IMR-90 (cell line): ENCODE data around the gene UBA52. TPM values are rescaled to one million over a fixed set of nuclear protein-coding genes. Genes with fewer than 3 reads are reported as not detected.

Source experiments
- ATAC-seq: fragments of 200-7000 bp; cut with Tn5 transposase; 2 replicates; pipeline ENCODE4 v1.9.1; 2020; ENCODE audit warnings: low read depth, mild to moderate bottlenecking, moderate library complexity
- BruUV-seq: library from RNA; stranded (reverse); fragments of 400-500 nt; replicated peaks from 2 replicates; lab custom pipeline; 2021; lab: Mats Ljungman, UMichigan
- CTCF ChIA-PET: fragments of 300-600 bp; formaldehyde crosslinking; extraction: SDS; loops from one replicate; lab custom pipeline; 2021; ENCODE audit warnings: antibody characterized with exemption; lab: Yijun Ruan, JAX
- POLR2A ChIA-PET: fragments of 300-600 bp; sonication (Branson Sonifier 250); formaldehyde crosslinking; loops from one replicate; lab custom pipeline; 2022; ENCODE audit warnings: antibody characterized with exemption; ENCODE audit not compliant: unreplicated experiment; lab: Charles Lee
- DNase-seq: peaks from one replicate; pipeline ENCODE4 v3.0.0; 2013
- H2AFZ ChIP-seq: replicated peaks from 2 replicates; pipeline ENCODE3; 2013; ENCODE audit warnings: low read length, mild to moderate bottlenecking; ENCODE audit not compliant: poor library complexity
- H2AK5ac ChIP-seq: 2 replicates; pipeline ENCODE4 v1.6.1; 2013; ENCODE audit warnings: low read depth, low read length, inconsistent platforms
- H2AK9ac ChIP-seq: replicated peaks from 2 replicates; pipeline ENCODE3; 2013; ENCODE audit warnings: mild to moderate bottlenecking, low read depth, low read length, moderate library complexity; ENCODE audit not compliant: poor library complexity
- H2BK120ac ChIP-seq: 2 replicates; pipeline ENCODE4 v1.6.1; 2013; ENCODE audit warnings: low read depth, low read length, inconsistent platforms
- H2BK15ac ChIP-seq: 3 replicates; pipeline ENCODE4 v1.6.1; 2013; ENCODE audit warnings: low read depth, low read length, inconsistent platforms
- H2BK20ac ChIP-seq: 2 replicates; pipeline ENCODE4 v1.6.1; 2013; ENCODE audit warnings: low read depth, mild to moderate bottlenecking, inconsistent platforms, low read length, moderate library complexity
- H2BK5ac ChIP-seq: 2 replicates; pipeline ENCODE4 v1.6.1; 2013; ENCODE audit warnings: mild to moderate bottlenecking, low read depth, low read length, inconsistent platforms; ENCODE audit not compliant: poor library complexity, severe bottlenecking
- H3K14ac ChIP-seq: replicated peaks from 2 replicates; pipeline ENCODE4 v1.6.1; 2013; ENCODE audit warnings: low read depth, low read length, inconsistent platforms
- H3K18ac ChIP-seq: 2 replicates; pipeline ENCODE4 v1.6.1; 2013; ENCODE audit warnings: low read depth, low read length, control low read depth
- H3K23ac ChIP-seq: 2 replicates; pipeline ENCODE4 v1.6.1; 2013; ENCODE audit warnings: low read depth, low read length, inconsistent platforms
- H3K27ac ChIP-seq: 2 replicates; pipeline ENCODE4 v1.5.1; 2013; ENCODE audit warnings: mild to moderate bottlenecking, control low read depth, low read length; ENCODE audit not compliant: insufficient read depth
- H3K27me3 ChIP-seq: 2 replicates; pipeline ENCODE4 v1.6.1; 2013; ENCODE audit warnings: low read length; ENCODE audit not compliant: control insufficient read depth, insufficient read depth
- H3K36me3 ChIP-seq: 2 replicates; pipeline ENCODE4 v1.6.1; 2013; ENCODE audit warnings: low read length, mixed read lengths; ENCODE audit not compliant: control insufficient read depth, insufficient read depth
- H3K4ac ChIP-seq: 2 replicates; pipeline ENCODE4 v1.6.1; 2013; ENCODE audit warnings: low read depth, low read length, inconsistent platforms
- H3K4me1 ChIP-seq: 2 replicates; pipeline ENCODE4 v1.6.1; 2013; ENCODE audit warnings: low read length, mixed read lengths; ENCODE audit not compliant: control insufficient read depth, insufficient read depth
- H3K4me2 ChIP-seq: 2 replicates; pipeline ENCODE4 v1.6.1; 2013; ENCODE audit warnings: low read depth, mild to moderate bottlenecking, control low read depth, low read length, moderate library complexity
- H3K4me3 ChIP-seq: 2 replicates; pipeline ENCODE4 v1.5.1; 2013; ENCODE audit warnings: low read depth, mild to moderate bottlenecking, control low read depth, low read length, moderate library complexity; ENCODE audit not compliant: insufficient read depth
- H3K56ac ChIP-seq: 2 replicates; pipeline ENCODE4 v1.6.1; 2013; ENCODE audit warnings: low read length, inconsistent platforms; ENCODE audit not compliant: insufficient read depth; ENCODE audit errors: extremely low read depth
- H3K79me1 ChIP-seq, 2 experiments: 2 replicates each; pipeline ENCODE4 v1.6.1; 2013; ENCODE audit warnings: low read length in 2 of 2, inconsistent platforms in 1 of 2, low read depth in 1 of 2
- H3K9ac ChIP-seq: 2 replicates; pipeline ENCODE4 v1.6.1; 2013; ENCODE audit warnings: low read depth, low read length, control low read depth
- H3K9me1 ChIP-seq: 2 replicates; pipeline ENCODE4 v1.6.1; 2013; ENCODE audit warnings: low read length, inconsistent platforms; ENCODE audit not compliant: insufficient read depth
- H3K9me3 ChIP-seq: 2 replicates; pipeline ENCODE4 v1.6.1; 2013; ENCODE audit warnings: low read length; ENCODE audit not compliant: control insufficient read depth, insufficient read depth
- H4K20me1 ChIP-seq: 2 replicates; pipeline ENCODE4 v1.6.1; 2013; ENCODE audit warnings: low read length, inconsistent platforms; ENCODE audit not compliant: insufficient read depth
- H4K5ac ChIP-seq: 2 replicates; pipeline ENCODE4 v1.6.1; 2013; ENCODE audit warnings: mild to moderate bottlenecking, low read depth, low read length, control low read depth
- H4K8ac ChIP-seq, 2 experiments: 2 replicates each; pipeline ENCODE4 v1.6.1; 2013; ENCODE audit warnings: low read depth in 2 of 2, low read length in 2 of 2, control low read depth in 1 of 2, inconsistent platforms in 1 of 2
- H4K91ac ChIP-seq: 2 replicates; pipeline ENCODE4 v1.6.1; 2013; ENCODE audit warnings: low read depth, low read length, inconsistent platforms; ENCODE audit not compliant: insufficient read depth
- BHLHE40 ChIP-seq: fragments of 150-350 bp; IDR thresholded peaks from 2 replicates; pipeline ENCODE4 v1.6.1; 2016; ENCODE audit warnings: mild to moderate bottlenecking, low read depth, low read length
- CEBPB ChIP-seq: IDR thresholded peaks from 2 replicates; pipeline ENCODE4 v1.6.1; 2012; ENCODE audit warnings: low read depth, low read length, improper control_type of control experiment
- CHD1 ChIP-seq: IDR thresholded peaks from 2 replicates; pipeline ENCODE4 v1.6.1; 2012; ENCODE audit warnings: low read depth, low read length, improper control_type of control experiment
- FOS ChIP-seq: fragments of 150-350 bp; IDR thresholded peaks from 2 replicates; pipeline ENCODE4 v1.6.1; 2016; ENCODE audit warnings: low read depth, low read length
- MAFK ChIP-seq: IDR thresholded peaks from 2 replicates; pipeline ENCODE4 v1.6.1; 2012; ENCODE audit warnings: low read depth, low read length, improper control_type of control experiment
- MXI1 ChIP-seq: IDR thresholded peaks from 2 replicates; pipeline ENCODE4 v1.6.1; 2012; ENCODE audit warnings: low read depth, mild to moderate bottlenecking, low read length, moderate library complexity, borderline replicate concordance
- NFE2L2 ChIP-seq: fragments of 150-350 bp; IDR thresholded peaks from 2 replicates; pipeline ENCODE4 v1.6.1; 2016; ENCODE audit warnings: low read depth, mild to moderate bottlenecking, low read length
- POLR2A ChIP-seq: IDR thresholded peaks from 2 replicates; pipeline ENCODE4 v1.6.1; 2012; ENCODE audit warnings: mild to moderate bottlenecking, low read depth, low read length
- RAD21 ChIP-seq: IDR thresholded peaks from 2 replicates; pipeline ENCODE4 v1.6.1; 2012; ENCODE audit warnings: low read length, improper control_type of control experiment
- RCOR1 ChIP-seq: IDR thresholded peaks from 2 replicates; pipeline ENCODE4 v1.6.1; 2012; ENCODE audit warnings: mild to moderate bottlenecking, low read length, improper control_type of control experiment; ENCODE audit not compliant: insufficient replicate concordance
- WGBS, 2 experiments: methylation state at CpG; one replicate each; pipeline versions ENCODE4 v1.1.5 to v1.1.7; 2013; ENCODE audit warnings: missing lambda C conversion rate in 2 of 2; ENCODE audit not compliant: insufficient read length in 1 of 2; ENCODE audit errors: extremely low coverage in 2 of 2; 5-methylcytosine and 5-hydroxymethylcytosine counted together
- dilution Hi-C: fragments of 300-500 bp; cut with HindIII; formaldehyde crosslinking; loops from one replicate; pipeline ENCODE4 v1.14.3; 2018; ENCODE audit warnings: low sequenced_read_pairs; ENCODE audit not compliant: unreplicated experiment
- in situ Hi-C: fragments of 300-500 bp; cut with MboI; formaldehyde crosslinking; loops from 3 replicates; pipeline ENCODE4 v1.14.3; 2019; ENCODE audit warnings: low sequenced_read_pairs, inconsistent platforms, mixed read lengths
- intact Hi-C: fragments of 100-400 bp; cut with micrococcal nuclease; formaldehyde crosslinking; loops from 2 replicates; pipeline ENCODE4 v1.10.0; 2022
- polyA plus RNA-seq, 3 experiments: library from polyadenylated mRNA; depleted of rRNA; stranded (reverse); fragments of >200 nt; gene quantifications; 2 replicates each; pipeline ENCODE4 v1.2.3, GENCODE V29; 2012; ENCODE audit warnings: low replicate concordance in 1 of 3
- total RNA-seq: library from RNA; depleted of rRNA; stranded (reverse); fragments of >200 nt; gene quantifications from 2 replicates; pipeline ENCODE4 v1.2.3, GENCODE V29; 2012
- TF ChIP-seq, protein P1 (sequence below): fragments of 150-350 bp; IDR thresholded peaks from 2 replicates; pipeline ENCODE4 v1.6.1; 2017; ENCODE audit warnings: mild to moderate bottlenecking, antibody characterized with exemption, low read length, low read depth
- TF ChIP-seq, protein P2 (sequence below): conservative IDR thresholded peaks from 2 replicates; pipeline ENCODE4 v1.5.1; 2012; ENCODE audit warnings: mild to moderate bottlenecking, low read depth, low read length, improper control_type of control experiment

UBA52 gene
- total and polyA plus RNA-seq, 2 of the 4 experiments (the other 2 are of a cell fraction): 1,030 to 3,008 TPM

DNA sequence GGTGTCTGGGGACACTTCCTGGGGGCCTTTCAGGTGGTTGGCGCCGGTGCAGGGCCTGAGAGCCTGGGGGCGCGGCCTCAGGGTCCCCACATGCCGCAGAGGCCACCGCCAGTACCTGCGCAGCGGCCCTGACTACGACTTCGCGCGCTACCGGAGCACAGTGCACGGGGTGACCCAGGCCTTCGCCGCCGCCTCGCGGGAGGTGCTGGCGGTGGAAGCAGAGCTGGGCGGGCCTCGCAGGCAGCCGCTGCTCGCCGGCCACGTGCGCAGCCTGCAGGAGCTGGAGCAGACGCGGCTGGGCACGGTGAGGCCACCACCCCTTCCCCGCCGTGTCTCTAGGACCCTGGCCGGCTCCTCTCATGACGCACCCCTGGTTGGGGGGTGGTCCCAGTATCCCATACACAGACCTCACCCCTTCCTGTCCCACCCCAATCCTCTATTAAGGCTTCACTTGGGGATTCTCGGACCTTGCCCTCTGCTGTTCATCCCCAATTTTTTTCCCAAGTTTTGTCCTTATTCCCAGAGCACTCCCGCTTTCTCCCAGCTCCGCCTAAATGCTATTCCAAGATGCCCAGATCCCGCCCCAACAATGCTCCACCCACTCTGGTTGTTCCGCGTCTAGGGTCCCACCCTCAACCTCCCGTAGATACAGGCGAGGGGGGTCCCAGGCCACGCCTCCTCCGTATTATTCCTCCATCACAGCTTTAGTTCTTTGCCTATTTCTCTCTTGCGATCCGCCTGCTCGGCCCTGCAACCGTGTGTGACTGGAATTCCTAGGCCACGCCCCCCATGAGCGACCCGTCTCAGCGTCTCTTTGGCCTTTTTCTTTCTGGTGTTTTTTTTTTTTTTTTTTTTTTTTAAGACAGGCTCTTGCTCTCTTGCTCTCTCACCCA is 18.0 kb downstream of the UBA52 start:
- Histone ChIP-seq H4K20me1 (peaks cover 7% of the 10 kb centered on the region), H4K8ac (peak overlapping the region; percentile 46 to 67; a peak in 2 of 4 replicates), H3K14ac (0 out of 2 replicates have a peak overlapping the region, but pooled peaks have one; percentile 62), H3K9me1 (peaks cover 4% of the 10 kb centered on the region; the same call in 1 of the 2 replicates), H3K56ac (no peak overlapping the region), H3K27me3 (no peaks in the 10 kb centered on the region), H2AK5ac (peak overlapping the region; percentile 64), H3K4ac (peak overlapping the region; percentile 77), H4K91ac (peak overlapping the region; percentile 85), H3K4me2 (peak overlapping the region; percentile 93), H2AFZ (peak overlapping the region; percentile 100), H3K36me3 (peaks cover 4% of the 10 kb centered on the region), H3K27ac (peak overlapping the region; percentile 36), H3K9ac (peak overlapping the region; percentile 48), H3K18ac (no peak overlapping the region), H4K5ac (no peak overlapping the region), H2BK15ac (no peak overlapping the region), H2BK20ac (no peak overlapping the region), H2AK9ac (peak overlapping the region; percentile 98), H3K4me1 (peaks cover 6% of the 10 kb centered on the region), H3K79me1 (peaks cover 6 to 20% of the 10 kb centered on the region in 2 experiments; a peak in 3 of 4 replicates), H3K4me3 (peak overlapping the region; percentile 56), H2BK120ac (no peak overlapping the region), H3K23ac (peak overlapping the region; percentile 74; the same call in 1 of the 2 replicates), H3K9me3 (no peaks in the 10 kb centered on the region), H2BK5ac (peak overlapping the region; percentile 40)
- DNase-seq (peak; percentile 55), ATAC-seq (peak; percentile 51)
- POLR2A ChIA-PET: no interaction called here
- WGBS, 2 experiments: 0% methylated on average over 11 of the region's 52 CpGs; no CpG with 5 or more reads in 1 of the 2 experiments
- dilution Hi-C loops: no loop called here
- BruUV-seq: no TSS peak
- CTCF ChIA-PET: interaction anchor here (0.7 to 1.1 kb wide), 3 partner anchors 13 to 257 kb away, joined by 3 to 4 read pairs (median 3); no protein-coding TSS in a partner anchor
- intact Hi-C loops: loop anchor here (1.0 to 5.0 kb wide), 4 partner anchors 138 to 328 kb away; partner anchors contain the start of genes COPE, DDX49 and UPF1
- TF ChIP-seq, protein P1, sequence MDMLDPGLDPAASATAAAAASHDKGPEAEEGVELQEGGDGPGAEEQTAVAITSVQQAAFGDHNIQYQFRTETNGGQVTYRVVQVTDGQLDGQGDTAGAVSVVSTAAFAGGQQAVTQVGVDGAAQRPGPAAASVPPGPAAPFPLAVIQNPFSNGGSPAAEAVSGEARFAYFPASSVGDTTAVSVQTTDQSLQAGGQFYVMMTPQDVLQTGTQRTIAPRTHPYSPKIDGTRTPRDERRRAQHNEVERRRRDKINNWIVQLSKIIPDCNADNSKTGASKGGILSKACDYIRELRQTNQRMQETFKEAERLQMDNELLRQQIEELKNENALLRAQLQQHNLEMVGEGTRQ: peak; percentile 68
- TF ChIP-seq CHD1 (no peak), CEBPB (no peak), NFE2L2 (no peak), MXI1 (peak; percentile 96), MAFK (no peak), RCOR1 (no peak), RAD21 (0 out of 2 replicates have a peak, but pooled peaks have one; percentile 18), BHLHE40 (0 out of 2 replicates have a peak, but pooled peaks have one; percentile 19), POLR2A (no peak), FOS (no peak)
- TF ChIP-seq, protein P2, sequence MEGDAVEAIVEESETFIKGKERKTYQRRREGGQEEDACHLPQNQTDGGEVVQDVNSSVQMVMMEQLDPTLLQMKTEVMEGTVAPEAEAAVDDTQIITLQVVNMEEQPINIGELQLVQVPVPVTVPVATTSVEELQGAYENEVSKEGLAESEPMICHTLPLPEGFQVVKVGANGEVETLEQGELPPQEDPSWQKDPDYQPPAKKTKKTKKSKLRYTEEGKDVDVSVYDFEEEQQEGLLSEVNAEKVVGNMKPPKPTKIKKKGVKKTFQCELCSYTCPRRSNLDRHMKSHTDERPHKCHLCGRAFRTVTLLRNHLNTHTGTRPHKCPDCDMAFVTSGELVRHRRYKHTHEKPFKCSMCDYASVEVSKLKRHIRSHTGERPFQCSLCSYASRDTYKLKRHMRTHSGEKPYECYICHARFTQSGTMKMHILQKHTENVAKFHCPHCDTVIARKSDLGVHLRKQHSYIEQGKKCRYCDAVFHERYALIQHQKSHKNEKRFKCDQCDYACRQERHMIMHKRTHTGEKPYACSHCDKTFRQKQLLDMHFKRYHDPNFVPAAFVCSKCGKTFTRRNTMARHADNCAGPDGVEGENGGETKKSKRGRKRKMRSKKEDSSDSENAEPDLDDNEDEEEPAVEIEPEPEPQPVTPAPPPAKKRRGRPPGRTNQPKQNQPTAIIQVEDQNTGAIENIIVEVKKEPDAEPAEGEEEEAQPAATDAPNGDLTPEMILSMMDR: 0 out of 2 replicates have a peak, but pooled peaks have one; percentile 19
- in situ Hi-C loops: no loop called here
